MM.1S (cell line): ENCODE measurements around the gene NRXN3.

Experiments
- CTCF ChIP-seq: fragments of 300-600 bp; sonication (generic); IDR thresholded peaks from 2 replicates; pipeline ENCODE4 v1.5.1; 2016; ENCODE audit warnings: antibody characterized with exemption, low read length, mixed read lengths
- EZH2 ChIP-seq: fragments of 300-600 bp; sonication (generic); optimal IDR thresholded peaks from 2 replicates; pipeline ENCODE3; 2017; ENCODE audit warnings: low read depth, mild to moderate bottlenecking, antibody characterized with exemption, low read length, mixed read lengths

- TF ChIP-seq CTCF (no peak), EZH2 (no peak)
Measured at GRCh38 chr14:78737116-78737515, 566.9 kb downstream of the NRXN3 start.
